GM21515 (cell line): ENCODE measurements around the gene PRDM2.
A peak's percentile ranks its signal among the peaks of the same experiment; 100 is the strongest.

ENCODE experiments used
- ATAC-seq: cut with Tn5 transposase; IDR thresholded peaks from one replicate; pipeline ENCODE4 v1.9.1; 2021; ENCODE audit not compliant: unreplicated experiment

The PRDM2 gene

GRCh38 chr1:13733711-13734110 is 33.7 kb downstream of the PRDM2 start:
- no peak for ATAC-seq

GRCh38 chr1:13735168-13735930 is 35.4 kb downstream of the PRDM2 start:
- ATAC-seq = no peak

GRCh38 chr1:13737398-13737797 is 37.4 kb downstream of the PRDM2 start:
- no peak for ATAC-seq

- ATAC-seq = no peak
Measured at GRCh38 chr1:13746342-13746741, 46.4 kb downstream of the PRDM2 start.

GRCh38 chr1:13748610-13749505 is 48.9 kb downstream of the PRDM2 start:
- peak; percentile 80 for ATAC-seq

GRCh38 chr1:13749543-13750341 is 49.8 kb downstream of the PRDM2 start:
- peak; percentile 18 for ATAC-seq

GRCh38 chr1:13751458-13751871 is 51.5 kb downstream of the PRDM2 start:
- peak; percentile 28 for ATAC-seq

- no peak for ATAC-seq
Measured at GRCh38 chr1:13751985-13752384, 52.0 kb downstream of the PRDM2 start.

GRCh38 chr1:13752852-13753251 is 52.9 kb downstream of the PRDM2 start:
- no peak for ATAC-seq

- no peak for ATAC-seq
Measured at GRCh38 chr1:13753636-13754402, 53.8 kb downstream of the PRDM2 start.

- no peak for ATAC-seq
Measured at GRCh38 chr1:13754510-13755103, 54.6 kb downstream of the PRDM2 start.

- ATAC-seq = no peak
Measured at GRCh38 chr1:13756557-13757315, 56.7 kb downstream of the PRDM2 start.

GRCh38 chr1:13757693-13758092 is 57.7 kb downstream of the PRDM2 start:
- no peak for ATAC-seq

- no peak for ATAC-seq
Measured at GRCh38 chr1:13759072-13759471, 59.1 kb downstream of the PRDM2 start.

- no peak for ATAC-seq
Measured at GRCh38 chr1:13760340-13760739, 60.4 kb downstream of the PRDM2 start.

- ATAC-seq = no peak
Measured at GRCh38 chr1:13760921-13761320, 60.9 kb downstream of the PRDM2 start.

- ATAC-seq = no peak
Measured at GRCh38 chr1:13761883-13762282, 61.9 kb downstream of the PRDM2 start.

GRCh38 chr1:13762642-13763041 is 62.7 kb downstream of the PRDM2 start:
- no peak for ATAC-seq

GRCh38 chr1:13763222-13763621 is 63.2 kb downstream of the PRDM2 start:
- no peak for ATAC-seq
